GM19035 (cell line): ENCODE measurements around the gene ELMO3.

ENCODE experiments used
- ATAC-seq: cut with Tn5 transposase; IDR thresholded peaks from one replicate; pipeline ENCODE4 v1.9.1; 2021; ENCODE audit not compliant: unreplicated experiment

ELMO3 gene

DNA sequence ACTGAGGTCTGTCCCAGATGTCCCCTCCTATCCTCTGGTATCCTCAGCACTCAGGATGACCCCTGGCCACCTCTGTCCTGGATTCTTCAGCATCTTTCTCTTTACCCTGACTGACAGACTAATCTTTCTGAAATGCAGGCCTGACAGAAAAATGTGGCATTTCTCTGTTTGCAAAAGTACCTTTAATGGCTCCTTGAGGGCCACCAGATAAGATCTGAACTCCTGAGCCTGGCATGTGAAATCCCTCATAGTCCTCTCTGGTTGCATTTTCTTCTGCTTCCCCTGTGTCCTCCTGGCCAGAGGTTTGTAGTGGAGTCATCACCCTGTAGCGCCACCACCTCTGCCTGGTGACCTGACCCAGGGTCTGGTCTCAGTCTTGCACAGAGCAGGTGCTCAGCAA is 2.0 kb upstream of the ELMO3 start:
- ATAC-seq: no peak

GRCh38 chr16:67197704-67198103 is 1.2 kb upstream of the ELMO3 start:
- ATAC-seq: no peak

DNA sequence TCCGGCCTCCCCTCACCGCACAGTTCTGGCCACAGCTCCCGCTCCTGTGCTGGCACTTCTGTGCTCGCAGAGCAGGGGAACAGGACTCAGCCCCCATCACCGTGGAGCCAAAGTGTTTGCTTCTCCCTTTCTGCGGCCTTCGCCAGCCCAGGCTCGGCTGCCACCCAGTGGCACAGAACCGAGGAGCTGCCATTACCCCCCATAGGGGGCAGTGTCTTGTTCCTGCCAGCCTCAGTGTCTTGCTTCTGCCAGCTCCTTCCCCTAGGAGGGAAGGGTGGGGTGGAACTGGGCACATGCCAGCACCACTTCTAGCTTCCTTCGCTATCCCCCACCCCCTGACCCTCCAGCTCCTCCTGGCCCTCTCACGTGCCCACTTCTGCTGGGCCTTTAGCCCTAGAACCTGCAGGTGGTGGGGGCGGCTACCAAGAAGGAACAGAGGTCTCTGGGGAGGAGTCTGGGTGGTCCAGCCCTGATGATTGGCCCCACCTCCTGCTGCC is 645 bp upstream of the ELMO3 start:
- no peak for ATAC-seq

- ATAC-seq: no peak
Observed at GRCh38 chr16:67199808-67200198, 872 bp downstream of the ELMO3 start.

DNA sequence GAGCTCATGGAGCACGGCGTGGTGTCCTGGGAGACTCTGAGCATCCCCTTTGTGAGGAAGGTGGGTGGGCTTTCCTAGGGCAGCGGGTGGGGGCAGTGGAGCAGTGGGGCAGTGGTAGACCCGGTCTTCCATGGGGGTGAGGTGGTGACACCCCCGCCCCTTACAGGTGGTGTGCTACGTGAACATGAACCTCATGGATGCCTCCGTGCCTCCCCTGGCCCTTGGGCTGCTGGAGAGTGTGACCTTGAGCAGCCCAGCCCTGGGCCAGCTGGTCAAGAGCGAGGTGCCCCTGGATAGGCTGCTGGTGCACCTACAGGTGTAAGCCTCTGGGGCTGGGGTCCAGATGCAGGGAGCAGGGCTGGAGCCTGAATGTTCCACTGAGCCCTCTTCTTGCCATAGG is 1.6 kb downstream of the ELMO3 start:
- ATAC-seq: no peak

DNA sequence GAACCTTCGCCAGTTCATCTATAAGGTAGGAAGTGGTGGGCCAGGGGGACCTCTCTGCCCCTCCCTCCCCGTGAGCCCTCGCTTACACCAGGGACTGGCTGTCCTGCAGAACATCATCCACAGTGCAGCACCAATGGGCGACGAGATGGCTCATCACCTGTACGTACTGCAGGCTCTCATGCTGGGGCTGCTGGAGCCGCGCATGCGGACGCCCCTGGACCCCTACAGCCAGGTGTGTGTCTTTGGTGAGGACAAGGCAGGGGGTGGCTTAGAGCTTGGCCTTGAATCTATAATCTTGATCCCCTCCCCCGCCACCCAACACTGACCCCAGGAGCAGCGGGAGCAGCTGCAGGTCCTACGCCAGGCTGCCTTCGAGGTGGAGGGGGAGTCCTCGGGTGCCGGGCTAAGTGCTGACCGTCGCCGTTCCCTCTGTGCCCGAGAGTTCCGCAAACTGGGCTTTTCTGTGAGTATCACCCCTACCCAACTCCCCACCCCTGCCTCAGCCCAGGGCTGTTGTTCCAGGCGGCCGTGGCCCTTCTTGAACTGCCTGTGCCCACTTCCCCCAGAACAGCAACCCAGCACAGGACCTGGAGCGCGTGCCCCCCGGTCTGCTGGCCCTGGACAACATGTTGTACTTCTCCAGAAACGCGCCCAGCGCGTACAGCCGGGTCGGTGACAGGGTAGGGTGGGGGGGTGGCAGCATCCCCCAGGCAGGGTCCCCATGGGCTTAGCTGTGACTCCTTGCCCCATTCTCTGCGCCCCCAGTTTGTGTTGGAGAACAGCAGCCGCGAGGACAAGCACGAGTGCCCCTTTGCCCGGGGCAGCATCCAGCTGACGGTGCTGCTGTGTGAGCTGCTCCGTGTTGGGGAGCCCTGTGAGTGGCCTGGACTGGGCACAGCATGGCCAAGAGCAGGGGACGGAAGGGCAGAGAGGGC is 2.7 kb downstream of the ELMO3 start:
- no peak for ATAC-seq

DNA sequence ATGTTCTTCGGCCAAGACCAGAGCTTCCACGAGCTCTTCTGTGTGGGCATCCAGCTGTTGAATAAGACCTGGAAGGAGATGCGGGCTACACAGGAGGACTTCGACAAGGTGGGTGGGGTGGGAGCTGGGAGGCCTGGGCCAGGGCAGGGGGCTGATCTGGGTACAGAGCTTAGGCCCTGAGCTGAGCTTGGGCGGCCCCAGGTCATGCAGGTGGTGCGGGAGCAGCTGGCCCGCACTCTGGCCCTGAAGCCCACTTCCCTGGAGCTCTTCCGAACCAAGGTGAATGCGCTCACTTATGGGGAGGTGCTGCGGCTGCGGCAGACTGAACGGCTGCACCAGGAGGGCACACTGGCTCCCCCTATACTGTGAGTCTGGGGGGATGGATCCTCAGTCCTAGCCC is 3.5 kb downstream of the ELMO3 start:
- no peak for ATAC-seq

DNA sequence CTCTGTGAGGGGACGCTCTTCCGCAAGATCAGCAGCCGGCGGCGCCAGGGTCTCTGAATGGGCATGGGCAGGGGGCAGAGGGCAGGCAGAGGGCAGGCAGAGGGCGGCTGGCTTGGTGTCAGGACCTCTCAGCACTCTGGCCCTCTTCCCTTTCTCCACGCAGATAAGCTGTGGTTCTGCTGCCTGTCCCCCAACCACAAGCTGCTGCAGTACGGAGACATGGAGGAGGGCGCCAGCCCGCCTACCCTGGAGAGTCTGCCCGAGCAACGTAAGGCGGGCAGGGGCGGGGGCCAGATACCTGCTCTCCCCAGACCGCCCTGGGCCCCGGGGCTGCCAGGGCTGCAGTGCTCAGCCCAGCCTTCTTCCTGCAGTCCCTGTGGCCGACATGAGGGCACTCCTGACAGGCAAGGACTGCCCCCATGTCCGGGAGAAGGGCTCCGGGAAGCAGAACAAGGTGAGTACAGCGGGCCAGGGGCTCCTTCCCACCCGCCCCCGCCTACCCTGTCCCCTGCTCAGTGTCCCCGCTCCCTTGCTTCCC is 4.1 kb downstream of the ELMO3 start:
- no peak for ATAC-seq

DNA sequence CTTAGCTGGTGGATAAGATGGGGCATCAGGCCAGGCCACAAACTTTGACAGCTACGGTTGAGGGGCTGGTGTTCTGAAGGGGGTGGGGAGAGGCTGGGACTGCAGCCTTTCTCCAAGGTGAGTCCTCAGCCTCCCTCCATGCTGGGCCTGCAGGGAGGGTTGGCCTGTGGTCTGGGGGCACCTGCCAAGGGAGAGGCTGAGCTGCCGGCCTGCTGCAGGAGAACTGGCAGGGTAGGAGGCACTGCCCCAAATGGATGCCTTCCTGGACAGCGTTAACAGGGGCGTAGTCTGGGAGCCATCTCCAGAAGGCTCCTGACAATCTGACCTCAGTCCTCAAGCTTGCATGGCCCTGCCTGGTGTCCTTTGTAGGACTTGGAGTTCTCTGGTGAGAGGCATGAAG is 5.1 kb downstream of the ELMO3 start:
- ATAC-seq: no peak

DNA sequence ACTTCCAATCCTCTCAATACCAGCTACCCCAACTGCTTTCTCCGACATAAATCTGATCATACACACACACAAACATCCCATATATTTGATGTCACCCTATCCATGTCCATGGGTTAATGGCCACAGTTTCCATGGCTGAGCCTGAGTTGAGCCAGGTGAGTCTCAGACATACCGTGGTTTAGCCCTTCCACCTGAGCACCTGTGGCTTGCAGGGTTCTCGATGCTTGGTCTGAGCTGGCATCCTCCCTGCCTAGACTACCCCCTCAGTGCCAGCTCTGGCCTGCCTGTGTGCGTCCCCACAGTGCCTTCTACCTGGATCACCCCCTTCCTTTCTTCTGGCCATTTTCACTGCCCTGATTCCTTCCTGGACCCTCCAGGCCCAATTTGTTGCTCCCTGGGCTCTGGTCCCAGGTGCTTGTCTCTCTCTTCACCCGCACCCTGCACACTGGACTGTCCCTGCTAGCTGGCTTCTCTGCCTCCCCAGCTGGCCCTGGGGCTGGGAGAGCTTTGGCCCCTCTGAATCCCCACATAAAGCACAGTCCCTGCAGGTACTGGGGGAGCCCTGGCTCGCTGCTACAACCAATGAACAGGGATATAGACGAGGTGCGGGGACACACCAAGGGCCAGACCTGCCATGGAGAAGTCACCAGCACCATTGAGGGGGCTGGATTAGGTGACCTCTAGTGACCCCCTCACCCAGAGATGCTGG is 7.4 kb downstream of the ELMO3 start:
- no peak for ATAC-seq

- no peak for ATAC-seq
Observed at GRCh38 chr16:67206838-67207248, 7.9 kb downstream of the ELMO3 start.

DNA sequence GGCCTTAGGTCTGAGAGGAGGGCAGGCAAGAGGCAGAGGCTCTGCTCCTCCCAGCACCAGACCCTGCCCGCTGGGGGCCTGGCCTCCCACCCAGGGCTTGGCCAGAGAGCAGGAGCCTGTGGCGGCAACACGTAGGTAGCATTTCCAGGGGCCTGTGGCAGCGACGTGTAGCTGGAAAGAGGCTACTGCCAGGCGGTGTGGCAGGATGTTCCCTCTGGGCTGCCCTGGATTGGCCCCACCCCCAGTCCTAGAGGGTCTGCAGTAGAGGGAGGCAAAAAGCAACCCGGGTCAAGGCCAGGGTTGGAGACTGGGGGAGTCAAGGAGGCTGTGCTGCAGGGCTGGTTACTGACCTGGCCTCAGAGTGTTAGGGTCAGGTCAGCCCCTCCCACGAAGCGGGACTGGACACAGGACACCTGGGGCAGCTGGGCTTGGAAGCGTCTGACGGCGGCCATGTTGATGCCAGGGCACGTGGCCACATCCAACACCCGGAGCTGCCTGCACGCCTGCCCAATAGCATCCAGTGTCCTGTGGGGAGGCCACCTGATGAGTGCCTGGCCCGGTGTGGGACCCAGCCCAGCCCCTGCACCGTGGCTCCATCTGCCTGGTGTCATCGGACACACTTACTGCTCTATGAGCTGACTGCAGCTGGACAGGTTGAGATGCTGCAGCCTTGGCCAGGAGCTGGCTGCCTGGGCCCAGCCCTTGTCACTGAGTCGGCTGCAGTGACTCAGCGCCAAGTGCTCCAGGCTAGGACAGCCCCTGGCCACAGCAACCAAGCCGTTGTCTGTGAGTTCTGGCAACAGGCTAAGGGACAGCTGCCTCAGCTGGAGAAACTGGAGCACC is 8.5 kb downstream of the ELMO3 start:
- ATAC-seq: no peak

DNA sequence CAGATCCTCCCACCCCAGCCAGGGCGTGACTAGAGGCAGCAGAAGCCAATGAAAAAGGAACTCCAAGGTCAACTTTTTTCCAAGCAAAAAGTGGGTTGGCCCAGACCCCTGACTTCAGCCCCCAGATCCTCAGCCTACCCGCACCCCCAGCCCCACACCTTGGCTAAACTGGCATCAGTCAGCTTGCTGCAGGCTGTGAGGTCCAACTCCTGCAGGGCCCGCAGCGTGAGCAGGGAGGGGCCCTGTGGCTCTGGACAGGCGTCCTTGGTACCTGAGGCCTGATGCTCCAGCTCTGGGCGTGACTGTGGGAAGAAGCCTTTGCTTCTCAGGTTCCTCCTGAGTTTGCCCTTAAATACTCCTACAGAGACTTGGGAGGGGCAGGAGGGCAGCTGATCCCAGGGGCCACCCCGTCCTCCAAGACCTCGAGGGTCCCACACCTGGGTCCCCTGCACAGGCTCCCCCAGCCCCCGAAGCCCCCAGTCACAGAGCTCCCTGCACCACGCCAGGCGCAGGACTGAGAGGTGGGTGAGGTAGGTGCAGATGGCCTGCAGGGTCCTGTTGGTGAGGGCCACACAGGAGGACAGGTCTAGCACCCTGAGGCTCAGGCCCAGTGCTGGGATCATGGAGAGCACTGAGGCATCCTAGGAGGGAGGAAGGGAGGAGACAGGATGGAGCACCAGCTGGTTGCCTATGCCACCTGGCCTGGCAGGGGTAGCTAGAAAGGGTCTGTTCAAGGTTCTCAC is 9.4 kb downstream of the ELMO3 start:
- ATAC-seq: no peak

DNA sequence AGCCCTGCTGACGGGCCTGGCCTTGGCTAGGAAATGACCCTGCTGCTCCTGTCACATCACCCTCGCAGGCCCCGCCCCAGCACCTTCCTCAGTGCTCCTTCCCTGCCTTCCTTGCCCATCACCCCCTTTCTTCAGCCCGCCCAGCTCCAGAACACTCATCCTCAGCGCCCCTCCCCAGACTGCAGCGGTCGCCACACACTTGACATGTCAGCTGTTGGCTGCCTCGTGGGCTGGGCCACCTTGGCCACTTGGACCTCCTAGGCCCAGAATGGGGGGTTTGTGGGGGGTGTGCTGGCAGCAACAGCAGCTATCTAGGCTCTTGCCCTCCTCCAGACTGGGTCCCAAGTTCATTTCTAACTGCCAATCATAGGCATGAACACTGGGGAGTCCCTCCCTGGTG is 10.6 kb downstream of the ELMO3 start:
- no peak for ATAC-seq

DNA sequence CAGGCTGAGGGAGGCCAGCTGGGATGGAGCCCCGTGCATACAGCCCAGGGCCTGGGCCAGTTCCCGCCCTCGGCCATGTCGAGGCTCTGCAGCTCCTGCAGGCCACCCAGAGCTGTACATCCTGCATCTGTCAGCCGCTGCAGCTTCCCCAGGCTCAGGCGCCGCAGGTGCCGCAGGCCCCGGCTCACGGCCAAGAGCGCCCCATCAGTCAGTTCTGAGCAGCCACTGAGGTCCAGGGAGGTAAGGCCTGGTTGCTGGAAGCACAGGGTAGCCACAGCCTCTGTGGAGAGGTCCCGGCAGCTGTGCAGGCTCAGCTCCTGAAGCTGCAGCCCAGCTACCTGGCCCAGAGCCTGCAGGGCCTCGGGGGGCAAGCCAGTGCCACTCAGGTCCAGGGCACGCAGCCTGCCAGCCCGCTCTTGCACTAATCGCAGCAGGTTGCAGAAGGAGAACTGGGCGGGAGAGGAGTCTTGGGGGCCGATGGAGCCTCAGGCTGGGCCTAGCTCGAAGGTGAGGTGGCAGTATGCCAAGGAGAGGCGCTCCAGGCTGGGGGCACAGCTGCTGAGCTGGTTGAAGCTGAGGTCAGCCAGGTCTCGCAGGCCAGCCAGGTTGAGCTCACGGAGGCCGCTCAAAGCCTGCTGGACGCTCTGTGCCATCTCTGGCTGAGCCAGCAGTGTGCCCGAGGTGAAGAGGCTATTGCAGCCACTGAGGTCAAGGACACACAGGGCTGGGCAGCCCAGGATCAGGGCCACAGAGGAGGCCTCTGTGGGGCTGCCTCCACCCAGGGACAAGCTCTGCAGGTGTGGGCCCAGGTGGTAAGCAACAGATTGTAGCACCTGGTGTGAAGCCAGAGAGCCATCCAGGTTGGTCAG is 11.4 kb downstream of the ELMO3 start:
- ATAC-seq: no peak

DNA sequence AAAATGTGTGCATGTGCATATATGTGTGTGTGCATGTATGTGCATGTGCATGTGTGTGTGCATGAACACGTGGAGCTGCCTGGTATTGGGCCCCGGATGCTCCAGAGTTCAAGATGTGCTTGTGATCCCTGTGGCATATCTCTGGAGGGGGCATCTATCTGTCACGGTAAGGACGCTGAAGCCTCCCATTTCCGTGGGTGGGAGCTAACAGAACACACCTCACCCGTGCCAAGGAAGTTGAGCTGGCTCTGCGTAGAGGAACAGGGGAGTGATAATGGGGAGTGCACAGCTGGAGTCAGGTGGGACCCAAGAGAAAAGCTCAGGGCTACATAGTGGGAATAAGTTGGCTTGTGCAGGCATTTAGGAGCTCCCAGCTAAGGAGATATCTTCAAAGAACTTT is 12.7 kb downstream of the ELMO3 start:
- ATAC-seq: no peak

- ATAC-seq: no peak
Observed at GRCh38 chr16:67212766-67213165, 13.8 kb downstream of the ELMO3 start.

DNA sequence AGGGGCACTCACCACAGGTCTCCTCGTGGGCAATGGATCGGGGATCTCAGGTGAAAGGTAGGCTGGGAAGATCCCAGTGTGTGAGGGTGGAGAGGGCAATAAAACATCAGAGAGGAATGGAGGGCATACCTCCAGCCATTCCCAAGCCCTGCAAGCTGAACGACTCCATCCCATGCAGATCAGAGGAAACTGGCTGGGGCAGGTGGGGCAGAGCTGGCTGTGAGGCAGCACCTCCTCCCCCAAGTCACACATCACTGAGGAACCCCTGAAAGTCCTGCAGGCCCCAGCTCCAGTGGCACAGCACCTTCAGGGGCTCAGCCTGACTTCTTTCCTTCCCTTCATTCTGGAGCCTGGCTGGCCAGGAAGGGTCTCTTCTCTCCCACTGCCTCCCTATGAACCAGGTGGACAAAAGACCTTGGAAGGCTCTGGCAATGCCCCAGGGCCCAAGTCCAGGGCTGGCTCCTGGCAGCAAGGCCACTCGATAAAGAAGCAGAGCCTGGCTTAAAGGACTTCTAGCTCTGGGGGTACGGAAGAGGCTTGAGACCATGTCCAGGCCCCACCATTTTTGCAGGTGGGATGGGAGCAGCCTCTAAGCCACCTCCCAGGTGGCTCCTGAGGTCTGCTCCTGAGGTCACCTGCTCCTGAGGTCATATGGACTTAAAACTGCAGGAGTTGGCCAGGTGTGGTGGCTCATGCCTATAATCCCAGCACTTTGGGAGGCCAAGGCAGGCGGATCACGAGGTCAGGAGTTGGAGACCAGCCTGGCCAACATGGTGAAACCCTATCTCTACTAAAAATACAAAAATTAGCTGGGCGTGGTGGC is 14.5 kb downstream of the ELMO3 start:
- ATAC-seq: no peak

GRCh38 chr16:67215706-67216105 is 16.8 kb downstream of the ELMO3 start:
- ATAC-seq: no peak
